GM12878 (cell line): Measurements from ENCODE around the gene RPL18. TPM values are rescaled to one million over a fixed set of nuclear protein-coding genes. Genes with fewer than 3 reads are reported as not detected.
A peak's percentile ranks its signal among the peaks of the same experiment; 100 is the strongest.

Source experiments
- BACH1 ChIP-seq: fragments of 450-650 bp; IDR thresholded peaks from 2 replicates; pipeline ENCODE4 v1.6.1; 2017; ENCODE audit warnings: mild to moderate bottlenecking, borderline replicate concordance
- BHLHE40 ChIP-seq, 2 experiments: fragments of 450-650 bp in 1 of 2; IDR thresholded peaks; 2 replicates each; pipeline ENCODE4 v1.6.1; 2011 to 2017; ENCODE audit warnings: low read depth in 2 of 2, borderline replicate concordance in 1 of 2, improper control_type of control experiment in 1 of 2, low read length in 1 of 2, mild to moderate bottlenecking in 1 of 2
- CBFB ChIP-seq: IDR thresholded peaks from 2 replicates; pipeline ENCODE4 v1.6.1; 2016; ENCODE audit warnings: antibody characterized with exemption, low read depth
- CBX3 ChIP-seq: fragments of 200-600 bp; sonication (generic); IDR thresholded peaks from 2 replicates; pipeline ENCODE4 v1.6.1; 2016; ENCODE audit warnings: low read depth, borderline replicate concordance
- EED ChIP-seq: sonication (generic); IDR thresholded peaks from 2 replicates; pipeline ENCODE4 v1.6.1; 2016; ENCODE audit warnings: antibody characterized with exemption, low read depth
- ELK1 ChIP-seq: IDR thresholded peaks from 2 replicates; pipeline ENCODE4 v1.6.1; 2012; ENCODE audit warnings: low read depth, low read length, improper control_type of control experiment
- EP300 ChIP-seq, 2 experiments: fragments of 150-350 bp in 1 of 2; IDR thresholded peaks; 2 replicates each; pipeline ENCODE4 v1.6.1; 2011 to 2012; ENCODE audit warnings: low read depth in 2 of 2, low read length in 2 of 2, borderline replicate concordance in 1 of 2, improper control_type of control experiment in 1 of 2, inconsistent platforms in 1 of 2; ENCODE audit not compliant: control insufficient read depth in 1 of 2
- ESRRA ChIP-seq: IDR thresholded peaks from 2 replicates; pipeline ENCODE4 v1.6.1; 2012; ENCODE audit warnings: mild to moderate bottlenecking, low read length, improper control_type of control experiment
- ETV6 ChIP-seq, 2 experiments: fragments of 450-650 bp in 1 of 2; IDR thresholded peaks in 1 of 2; conservative IDR thresholded peaks in 1 of 2; 2 replicates each; pipeline ENCODE4 v1.6.1; 2014; ENCODE audit warnings: antibody characterized with exemption in 1 of 2, borderline replicate concordance in 1 of 2, low read depth in 1 of 2, mild to moderate bottlenecking in 1 of 2, moderate library complexity in 1 of 2
- EZH2 ChIP-seq: IDR thresholded peaks from 2 replicates; pipeline ENCODE4 v1.6.1; 2012; ENCODE audit warnings: low read depth, mild to moderate bottlenecking, control low read depth, inconsistent platforms, low read length, borderline replicate concordance; ENCODE audit not compliant: control insufficient read depth
- FOXK2 ChIP-seq: fragments of 450-650 bp; IDR thresholded peaks from 2 replicates; pipeline ENCODE4 v1.6.1; 2017; ENCODE audit warnings: mild to moderate bottlenecking, moderate library complexity
- HCFC1 ChIP-seq: fragments of 150-350 bp; IDR thresholded peaks from 2 replicates; pipeline ENCODE4 v1.6.1; 2014; ENCODE audit warnings: low read length
- MEF2B ChIP-seq: fragments of 450-650 bp; IDR thresholded peaks from 2 replicates; pipeline ENCODE4 v1.6.1; 2018; ENCODE audit warnings: mild to moderate bottlenecking, moderate library complexity; ENCODE audit not compliant: partially characterized antibody, poor library complexity, severe bottlenecking
- MTA3 ChIP-seq: IDR thresholded peaks from 2 replicates; pipeline ENCODE4 v1.6.1; 2012; ENCODE audit warnings: low read length, inconsistent platforms, borderline replicate concordance
- MYC ChIP-seq: IDR thresholded peaks from 2 replicates; pipeline ENCODE4 v1.6.1; 2011; ENCODE audit warnings: mild to moderate bottlenecking, low read length, moderate library complexity, inconsistent platforms; ENCODE audit not compliant: insufficient read depth, insufficient replicate concordance, insufficient read length, severe bottlenecking
- NR2C1 ChIP-seq: fragments of 450-650 bp; IDR thresholded peaks from 2 replicates; pipeline ENCODE4 v1.6.1; 2017; ENCODE audit warnings: antibody characterized with exemption, mild to moderate bottlenecking, moderate library complexity
- NRF1 ChIP-seq: conservative IDR thresholded peaks from 2 replicates; pipeline ENCODE4 v1.6.1; 2011; ENCODE audit warnings: mild to moderate bottlenecking, low read depth, low read length, improper control_type of control experiment
- PAX5 ChIP-seq: IDR thresholded peaks from 2 replicates; pipeline ENCODE4 v1.6.1; 2011; ENCODE audit warnings: low read depth, low read length, borderline replicate concordance
- POU2F2 ChIP-seq: IDR thresholded peaks from 3 replicates; pipeline ENCODE4 v1.6.1; 2011; ENCODE audit warnings: low read depth, mild to moderate bottlenecking, low read length, borderline replicate concordance
- RBBP5 ChIP-seq: fragments of 200-600 bp; sonication (generic); conservative IDR thresholded peaks from 2 replicates; pipeline ENCODE4 v1.6.1; 2016
- RCOR1 ChIP-seq: conservative IDR thresholded peaks from 2 replicates; pipeline ENCODE4 v1.6.1; 2012; ENCODE audit warnings: low read depth, low read length, improper control_type of control experiment
- SMC3 ChIP-seq: IDR thresholded peaks from 2 replicates; pipeline ENCODE4 v1.6.1; 2011; ENCODE audit warnings: low read length, improper control_type of control experiment, borderline replicate concordance
- TAF1 ChIP-seq: IDR thresholded peaks from 2 replicates; pipeline ENCODE4 v1.6.1; 2011; ENCODE audit warnings: mild to moderate bottlenecking, low read depth, low read length, borderline replicate concordance
- TARDBP ChIP-seq: IDR thresholded peaks from 2 replicates; pipeline ENCODE4 v1.6.1; 2016; ENCODE audit warnings: borderline replicate concordance
- polyA plus RNA-seq, 11 experiments: library from polyadenylated mRNA; depleted of rRNA in 4 of 11; unstranded in 6 of 11; stranded (reverse) in 5 of 11; fragments of >200 nt; fragmentation: Nextera tagmentation in 4 of 11; fragmentation: Illumina TruSeq in 1 of 11; extraction: Ambion mirVana in 4 of 11; extraction: Trizol in 1 of 11; gene quantifications; 1 replicate in 1 of 11; 2 replicates in 10 of 11; pipeline versions ENCODE4 v1.2.1 to v1.2.3, GENCODE V29; 2011 to 2016; ENCODE audit warnings: inconsistent platforms in 2 of 11, missing spikeins in 2 of 11, low read depth in 1 of 11
- total RNA-seq, 4 experiments: library from RNA; depleted of rRNA in 3 of 4; stranded (reverse); fragments of >200 nt in 3 of 4; fragmentation: Illumina TruSeq in 1 of 4; extraction: Trizol in 1 of 4; gene quantifications; 2 replicates each; pipeline versions ENCODE4 v1.2.1 to v1.2.3, GENCODE V29; 2013 to 2021
- TF ChIP-seq, protein P1 (sequence below): IDR thresholded peaks from 2 replicates; pipeline ENCODE4 v1.6.1; 2011; ENCODE audit warnings: mild to moderate bottlenecking, low read depth, low read length, moderate library complexity; ENCODE audit not compliant: insufficient replicate concordance

The RPL18 gene
- total and polyA plus RNA-seq, 10 of the 15 experiments (the other 5 are each of a cell fraction or from before 2014, with no cell fraction given), result 393 to 4,267 (median 2,019) TPM

DNA sequence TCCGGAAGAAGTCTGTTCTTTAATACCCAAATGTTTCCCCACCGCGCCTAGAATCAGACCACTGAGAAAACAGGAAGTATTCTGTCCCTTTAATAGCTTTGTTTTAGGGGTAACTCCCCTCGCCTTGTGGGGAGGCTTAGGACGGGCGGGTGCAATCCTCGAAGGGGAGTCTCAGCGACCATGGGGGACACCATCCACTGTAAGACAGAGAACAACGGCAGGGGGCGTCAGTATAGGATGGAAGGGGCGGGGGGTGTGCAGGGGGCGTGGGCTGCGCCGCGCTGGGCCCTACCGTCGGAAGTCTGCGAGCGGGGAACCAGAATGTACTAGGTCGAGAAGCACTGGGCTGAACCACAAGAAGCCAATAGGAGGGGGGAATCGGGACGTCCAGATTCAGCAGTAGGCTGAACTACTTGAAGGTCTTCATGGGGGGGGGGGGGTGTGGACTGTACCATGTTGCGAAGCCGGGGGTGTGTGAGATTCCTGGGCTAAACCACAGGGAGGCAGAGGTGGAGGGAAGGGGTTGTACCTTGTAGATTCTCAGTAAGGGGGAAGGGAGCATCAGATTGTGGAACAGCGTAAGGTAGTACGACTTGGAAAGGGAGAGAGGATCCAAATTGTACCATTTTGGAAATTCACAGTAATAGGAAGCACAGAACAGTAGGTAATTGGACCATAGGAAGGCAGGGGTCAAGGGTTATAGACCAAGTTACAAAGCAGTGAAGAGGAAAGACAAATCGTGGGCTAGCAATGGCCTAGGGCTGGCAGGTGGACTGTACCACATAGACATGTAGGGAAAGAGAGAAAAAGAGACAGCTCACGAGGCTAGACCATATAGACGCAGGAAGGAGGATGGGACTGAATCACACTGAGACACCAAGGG, 19.2 kb upstream of the RPL18 start (continued):
- TF ChIP-seq TARDBP (no peak), EZH2 (no peak), ETV6 (conservative IDR thresholded peaks at IDR 0.05 in 1 of 2, IDR thresholded peaks at IDR 0.05 in 1 of 2; ENCODE audit: borderline replicate concordance in 1 of 2, low read depth in 1 of 2) (no peak), HCFC1 (peak; percentile 25), POU2F2 (peak; percentile 17; the same call in 1 of the 3 replicates), MEF2B (no peak), NR2C1 (peak; percentile 75), BACH1 (no peak), RCOR1 (no peak), MYC (no peak), ELK1 (no peak), PAX5 (no peak), CBFB (peak; percentile 64; the same call in 1 of the 2 replicates), EED (no peak), SMC3 (no peak), EP300 (IDR thresholded peaks at IDR 0.05; ENCODE audit: borderline replicate concordance in 1 of 2, control insufficient read depth in 1 of 2, low read depth in 2 of 2, low read length in 2 of 2) (no peak), RBBP5 (no peak), CBX3 (no peak), NRF1 (no peak), BHLHE40 (IDR thresholded peaks at IDR 0.05; ENCODE audit: borderline replicate concordance in 1 of 2, low read depth in 2 of 2, low read length in 1 of 2) (peak; percentile 87 to 93), ESRRA (no peak), MTA3 (no peak; the same call in 1 of the 2 replicates), FOXK2 (peak; percentile 96), TAF1 (0 out of 2 replicates have a peak, but pooled peaks have one; percentile 52)
- TF ChIP-seq, protein P1, sequence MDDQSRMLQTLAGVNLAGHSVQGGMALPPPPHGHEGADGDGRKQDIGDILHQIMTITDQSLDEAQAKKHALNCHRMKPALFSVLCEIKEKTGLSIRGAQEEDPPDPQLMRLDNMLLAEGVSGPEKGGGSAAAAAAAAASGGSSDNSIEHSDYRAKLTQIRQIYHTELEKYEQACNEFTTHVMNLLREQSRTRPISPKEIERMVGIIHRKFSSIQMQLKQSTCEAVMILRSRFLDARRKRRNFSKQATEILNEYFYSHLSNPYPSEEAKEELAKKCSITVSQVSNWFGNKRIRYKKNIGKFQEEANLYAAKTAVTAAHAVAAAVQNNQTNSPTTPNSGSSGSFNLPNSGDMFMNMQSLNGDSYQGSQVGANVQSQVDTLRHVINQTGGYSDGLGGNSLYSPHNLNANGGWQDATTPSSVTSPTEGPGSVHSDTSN, result no peak
